Right kidney (tissue), 1 donor: ENCODE data around the gene STAB1.

Source experiments
- DNase-seq: peaks from one replicate; pipeline ENCODE4 v3.0.0-alpha.2; 2016

STAB1 gene

DNA sequence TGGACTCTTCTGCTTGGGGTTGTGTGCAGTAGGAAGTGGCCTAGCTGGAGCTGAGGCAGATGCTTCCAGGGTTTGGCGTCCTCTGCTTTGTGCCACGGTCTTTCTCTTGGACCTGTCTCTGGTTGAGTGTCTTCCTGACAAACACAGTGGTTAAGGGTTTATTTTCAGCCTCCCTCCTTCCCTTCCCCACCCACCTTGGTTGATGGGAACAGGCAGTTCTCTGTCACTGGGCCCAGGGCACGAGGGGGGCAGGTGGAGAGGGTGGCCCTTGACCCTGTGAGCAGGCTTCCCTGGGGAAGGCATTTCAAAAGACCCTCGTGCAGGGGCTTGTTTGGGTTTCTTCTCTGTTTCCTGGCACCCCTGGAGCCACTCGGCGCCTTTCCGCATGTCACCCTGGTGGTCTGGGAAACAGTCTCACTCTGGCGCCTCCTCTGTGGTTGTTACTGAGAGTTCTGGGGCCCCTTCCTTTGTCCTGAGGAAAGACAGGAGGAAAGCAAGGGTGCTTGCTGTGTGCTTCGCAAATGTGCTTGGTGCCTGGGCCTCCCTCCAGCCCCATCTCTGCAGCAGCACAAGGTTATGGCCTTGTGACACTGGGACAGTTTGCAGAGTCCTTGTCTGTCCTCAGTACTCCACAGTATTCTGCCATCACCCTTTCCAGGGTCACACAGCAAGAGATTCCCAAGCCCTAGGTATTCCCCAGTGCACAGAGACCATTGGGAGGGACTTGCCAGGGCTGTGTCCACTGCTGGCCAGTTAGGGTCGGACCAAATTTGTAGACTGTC lies 10.3 kb upstream of the STAB1 start:
- DNase-seq, result no peak

- no peak for DNase-seq
These were observed 7.9 kb upstream of the STAB1 start for GRCh38 chr3:52487050-52487787.

- DNase-seq, result no peak
These were observed 7.1 kb upstream of the STAB1 start for GRCh38 chr3:52487788-52488691.

GRCh38 chr3:52488746-52489145 lies 6.4 kb upstream of the STAB1 start:
- DNase-seq, result no peak

DNA sequence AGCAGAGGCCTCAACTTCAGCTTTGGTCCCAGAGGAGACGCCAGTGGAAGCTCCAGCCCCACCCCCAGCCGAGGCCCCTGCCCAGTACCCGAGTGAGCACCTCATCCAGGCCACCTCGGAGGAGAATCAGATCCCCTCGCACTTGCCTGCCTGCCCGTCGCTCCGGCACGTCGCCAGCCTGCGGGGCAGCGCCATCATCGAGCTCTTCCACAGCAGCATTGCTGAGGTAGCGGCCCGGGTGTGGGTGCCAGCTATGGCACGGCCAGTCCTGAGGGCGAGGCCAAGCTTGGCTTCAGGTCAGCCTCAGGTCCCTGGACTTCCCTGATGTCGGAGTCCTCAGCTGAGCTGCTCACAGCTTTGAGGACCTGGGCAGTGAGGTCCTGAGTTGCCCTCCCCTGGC lies 5.7 kb upstream of the STAB1 start:
- no peak for DNase-seq

DNA sequence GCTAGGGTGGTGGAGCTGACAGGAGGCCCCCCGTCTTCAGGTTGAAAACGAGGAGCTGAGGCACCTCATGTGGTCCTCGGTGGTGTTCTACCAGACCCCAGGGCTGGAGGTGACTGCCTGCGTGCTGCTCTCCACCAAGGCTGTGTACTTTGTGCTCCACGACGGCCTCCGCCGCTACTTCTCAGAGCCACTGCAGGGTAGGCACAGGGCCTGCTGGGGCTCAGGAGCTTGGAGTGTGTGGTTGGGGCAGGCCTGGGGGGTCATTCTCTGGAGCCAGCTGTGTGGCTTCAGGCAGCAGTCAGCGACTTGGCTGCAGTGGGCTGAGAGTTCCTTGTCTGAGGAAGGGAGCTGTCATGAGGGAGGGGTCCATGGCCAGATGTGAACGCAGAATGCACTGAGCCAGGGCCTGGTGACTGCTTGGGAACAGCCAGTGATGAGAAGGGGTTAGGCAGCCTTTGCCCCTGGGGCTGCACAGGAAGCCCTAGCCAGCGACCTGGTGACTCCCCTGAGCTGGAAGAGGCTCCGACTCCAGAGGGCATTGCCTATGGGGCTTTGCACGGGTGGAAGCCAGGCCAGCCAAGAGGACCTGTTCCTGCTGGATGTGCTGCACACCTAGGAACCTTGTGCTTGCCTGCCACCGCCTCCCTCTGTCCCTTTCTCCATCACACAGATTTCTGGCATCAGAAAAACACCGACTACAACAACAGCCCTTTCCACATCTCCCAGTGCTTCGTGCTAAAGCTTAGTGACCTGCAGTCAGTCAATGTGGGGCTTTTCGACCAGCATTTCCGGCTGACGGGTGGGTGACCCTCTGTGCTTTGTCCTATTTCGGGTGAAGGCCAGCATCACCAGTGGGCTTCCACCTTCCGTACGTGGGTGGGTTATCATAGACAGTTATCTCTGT lies 4.9 kb upstream of the STAB1 start:
- no peak for DNase-seq

- DNase-seq, result no peak
These were observed 4.1 kb upstream of the STAB1 start for GRCh38 chr3:52490939-52491526.

DNA sequence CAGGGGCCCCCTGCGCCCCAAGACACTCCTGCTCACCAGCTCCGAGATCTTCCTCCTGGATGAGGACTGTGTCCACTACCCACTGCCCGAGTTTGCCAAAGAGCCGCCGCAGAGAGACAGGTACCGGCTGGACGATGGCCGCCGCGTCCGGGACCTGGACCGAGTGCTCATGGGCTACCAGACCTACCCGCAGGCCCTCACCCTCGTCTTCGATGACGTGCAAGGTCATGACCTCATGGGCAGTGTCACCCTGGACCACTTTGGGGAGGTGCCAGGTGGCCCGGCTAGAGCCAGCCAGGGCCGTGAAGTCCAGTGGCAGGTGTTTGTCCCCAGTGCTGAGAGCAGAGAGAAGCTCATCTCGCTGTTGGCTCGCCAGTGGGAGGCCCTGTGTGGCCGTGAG lies 3.1 kb upstream of the STAB1 start:
- DNase-seq, result no peak

DNA sequence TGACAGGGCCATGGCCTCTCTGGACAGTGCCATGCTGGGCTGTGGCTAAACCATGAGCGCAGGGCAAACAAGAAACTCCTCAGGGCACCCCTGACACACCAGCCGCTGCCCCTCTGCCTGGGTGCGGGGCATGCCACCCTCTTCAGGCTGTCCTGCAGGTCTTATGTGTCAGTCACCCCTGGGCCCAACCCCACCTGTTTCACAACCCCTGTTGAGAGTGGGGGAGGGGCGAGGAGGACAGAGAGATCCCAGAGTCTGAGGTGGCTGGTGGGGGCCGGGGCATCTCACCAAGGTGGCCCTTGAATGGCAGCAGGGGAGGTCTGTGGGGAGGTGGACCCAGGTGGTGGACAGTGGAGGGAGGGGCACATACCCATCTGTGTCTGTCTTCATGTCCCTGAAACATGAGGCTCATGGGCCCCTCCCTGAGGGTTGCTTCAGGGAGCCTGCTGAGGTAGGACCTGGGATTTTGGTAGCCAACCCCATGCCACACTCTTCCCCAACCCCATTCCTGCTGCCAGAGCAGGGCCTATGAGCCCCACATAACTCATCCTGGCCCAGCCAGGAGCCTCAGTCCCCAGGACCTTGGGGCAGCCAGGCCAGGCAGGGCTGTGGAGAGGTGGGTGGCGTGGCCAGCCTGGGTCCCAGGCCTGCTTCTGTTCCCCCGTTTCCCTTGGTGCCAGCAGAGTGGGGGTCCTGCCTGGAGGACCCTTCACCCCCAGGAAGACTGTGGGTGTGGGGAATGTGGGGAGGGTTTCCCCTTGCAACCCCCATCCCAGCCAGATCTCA lies 1.7 kb upstream of the STAB1 start:
- no peak for DNase-seq

DNA sequence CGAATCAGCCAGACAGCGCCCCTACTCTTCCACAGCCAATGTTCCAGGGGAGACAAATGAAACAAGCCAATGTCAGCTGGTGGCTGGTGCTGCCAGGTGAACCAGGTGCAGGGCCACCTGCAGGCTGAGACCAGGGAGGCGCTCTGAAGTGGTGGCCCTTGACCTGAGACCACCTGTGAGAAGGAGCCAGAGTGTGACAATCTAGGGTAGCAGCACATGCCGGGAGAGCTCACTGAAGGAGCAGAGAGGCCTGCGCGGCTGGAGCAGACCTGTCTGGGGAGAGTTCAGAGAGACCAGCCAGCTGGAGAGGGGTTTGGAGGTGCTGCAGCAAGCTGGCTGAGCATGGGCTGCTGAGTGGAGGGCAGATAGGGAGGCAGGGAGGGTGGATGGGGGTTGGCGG lies 693 bp upstream of the STAB1 start:
- no peak for DNase-seq

DNA sequence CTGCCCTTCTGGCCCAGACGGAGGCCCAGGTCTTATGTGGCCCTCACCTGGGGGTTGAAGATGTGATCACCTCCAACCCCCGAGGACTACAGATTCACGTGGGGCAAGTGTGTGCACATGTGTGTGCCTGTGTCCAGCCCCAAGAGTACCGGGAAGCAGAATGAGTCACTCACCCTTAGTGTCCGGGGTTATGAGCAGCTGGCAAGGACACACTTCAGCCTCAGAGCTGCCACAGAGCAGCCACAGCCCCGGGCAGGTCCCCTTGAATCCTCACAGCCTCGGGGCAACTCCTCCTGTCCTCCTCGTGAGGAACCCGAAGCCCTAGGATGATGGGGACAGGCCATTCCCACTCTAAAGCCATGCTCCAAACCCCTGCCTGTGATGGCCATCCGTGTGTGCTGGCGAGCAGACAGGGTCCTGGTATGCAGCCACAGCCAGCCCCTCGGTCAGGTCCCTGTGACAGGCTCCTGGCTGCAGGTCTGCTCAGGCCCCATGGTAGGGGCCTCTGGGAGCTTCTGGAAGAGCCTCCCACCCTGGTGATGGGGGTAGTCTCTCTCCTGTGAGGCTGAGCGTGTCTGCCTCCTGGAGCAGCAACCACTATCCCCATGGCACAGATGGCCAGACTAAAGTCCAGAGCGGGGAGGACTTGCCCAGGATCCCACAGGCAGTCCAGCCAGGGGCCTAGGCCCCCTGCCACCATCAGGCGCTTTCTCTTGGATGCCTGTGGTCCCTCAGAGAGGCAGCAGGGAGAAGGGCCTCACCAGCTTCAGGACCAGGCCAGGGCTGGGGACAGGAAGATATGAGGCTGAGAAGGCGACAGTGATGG lies 852 bp downstream of the STAB1 start:
- no peak for DNase-seq

DNA sequence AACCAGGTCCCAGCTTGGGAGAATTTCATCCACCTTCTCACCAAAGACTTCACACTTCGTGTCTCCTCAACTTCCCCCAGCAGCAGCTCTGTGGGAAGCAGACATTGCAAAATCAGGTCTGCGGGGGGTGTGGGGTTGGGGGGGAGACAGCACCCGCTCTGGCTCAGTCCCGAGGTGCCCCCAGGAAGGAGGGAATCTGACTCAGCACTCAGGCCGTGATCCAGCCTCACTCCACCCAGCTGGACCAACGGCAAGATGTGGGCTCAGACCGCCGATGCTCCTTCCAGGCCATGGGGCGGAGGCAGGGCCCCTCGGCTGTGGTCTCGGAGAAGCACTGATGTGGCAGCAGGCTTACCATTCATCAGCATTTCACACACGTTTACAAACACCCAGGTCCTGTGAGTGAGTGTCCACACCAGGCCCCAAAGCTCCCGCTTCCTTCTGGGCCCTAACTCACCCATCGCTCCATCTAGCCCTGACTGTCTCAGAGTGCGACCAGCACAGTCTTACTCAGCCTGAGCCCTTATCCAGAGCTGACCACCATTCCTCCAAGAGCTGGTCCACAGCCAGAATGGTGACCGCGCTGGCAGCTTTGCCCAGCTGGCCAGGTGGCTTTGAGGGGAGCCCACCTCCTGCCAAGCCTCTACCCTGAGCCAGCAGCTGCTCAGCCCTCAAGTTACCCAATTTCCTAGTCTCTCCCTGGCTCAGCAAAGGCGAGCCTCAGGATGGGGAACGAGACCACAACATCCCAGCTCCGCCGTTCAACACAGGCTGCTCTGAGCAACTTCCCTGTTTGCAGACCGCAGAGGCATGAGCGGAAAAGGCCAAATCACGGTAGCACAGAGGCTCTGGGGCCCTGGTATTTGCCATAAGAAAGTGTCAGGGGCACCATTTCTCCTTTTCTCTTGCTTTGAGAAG lies 3.3 kb downstream of the STAB1 start:
- no peak for DNase-seq

- no peak for DNase-seq
These were observed 5.9 kb downstream of the STAB1 start for GRCh38 chr3:52501046-52501445.

DNA sequence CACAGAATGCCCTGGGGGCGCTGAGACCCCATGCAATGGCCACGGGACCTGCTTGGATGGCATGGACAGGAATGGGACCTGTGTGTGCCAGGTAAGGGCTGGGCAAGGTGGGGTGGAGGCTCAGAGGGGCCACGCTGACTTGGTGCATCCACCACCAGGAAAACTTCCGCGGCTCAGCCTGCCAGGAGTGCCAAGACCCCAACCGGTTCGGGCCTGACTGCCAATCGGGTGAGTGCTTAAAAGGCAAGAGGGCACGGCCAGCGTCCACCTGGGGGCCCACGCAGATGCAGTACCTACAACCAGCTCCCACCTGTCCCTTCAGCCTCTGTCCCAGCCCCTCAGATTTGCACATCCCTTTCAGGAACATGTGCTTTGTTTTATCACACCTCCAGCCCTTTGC lies 6.9 kb downstream of the STAB1 start:
- no peak for DNase-seq

DNA sequence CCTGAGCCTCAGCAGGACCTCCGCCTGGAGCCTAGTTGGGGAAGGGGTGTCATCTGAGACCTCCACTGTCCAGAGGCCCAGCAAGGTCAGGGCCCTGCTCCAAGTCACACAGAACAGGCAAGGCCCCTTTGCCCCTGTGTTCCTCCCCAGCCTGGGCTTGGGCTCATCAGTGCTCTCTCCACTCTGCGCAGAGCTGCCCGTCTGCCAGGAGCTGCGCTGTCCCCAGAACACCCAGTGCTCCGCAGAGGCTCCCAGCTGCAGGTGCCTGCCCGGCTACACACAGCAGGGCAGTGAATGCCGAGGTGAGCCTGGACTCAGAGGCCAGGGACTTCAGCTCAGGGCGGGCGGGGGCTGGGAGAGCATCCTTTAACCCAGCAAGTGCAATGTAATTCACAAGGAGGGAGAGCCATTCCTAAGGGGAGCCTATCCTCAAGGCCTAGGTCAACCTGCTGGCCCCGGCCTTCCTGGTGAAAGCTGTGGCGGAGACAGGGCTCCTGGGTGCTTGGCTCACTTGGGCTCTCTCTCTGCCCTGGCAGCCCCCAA lies 7.7 kb downstream of the STAB1 start:
- no peak for DNase-seq

DNA sequence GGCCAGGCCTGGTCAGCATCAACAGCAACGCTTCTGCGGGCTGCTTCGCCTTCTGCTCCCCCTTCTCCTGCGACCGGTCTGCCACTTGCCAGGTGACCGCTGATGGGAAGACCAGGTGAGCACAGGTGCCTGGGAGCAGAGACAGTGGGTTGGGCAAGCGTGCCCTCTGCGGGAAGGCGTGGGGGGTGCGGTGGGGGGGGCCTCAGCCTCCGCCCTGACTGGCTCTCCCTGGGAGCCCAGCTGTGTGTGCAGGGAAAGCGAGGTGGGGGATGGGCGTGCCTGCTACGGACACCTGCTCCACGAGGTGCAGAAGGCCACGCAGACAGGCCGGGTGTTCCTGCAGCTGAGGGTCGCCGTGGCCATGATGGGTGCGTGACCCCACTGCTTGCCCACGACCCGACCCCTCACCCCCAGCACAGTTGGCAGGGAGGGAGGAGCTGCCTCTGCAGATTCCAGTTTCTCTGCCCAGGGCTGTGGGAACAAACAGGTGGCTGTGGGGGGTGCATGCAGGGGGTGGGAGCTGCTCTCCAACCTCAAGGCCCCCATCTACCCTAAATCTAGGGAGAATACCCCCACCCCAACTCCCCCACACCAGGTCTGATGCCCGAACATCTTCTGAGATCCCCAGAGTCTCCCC lies 8.8 kb downstream of the STAB1 start:
- no peak for DNase-seq

- DNase-seq, result no peak
These were observed 9.8 kb downstream of the STAB1 start for GRCh38 chr3:52504977-52505376.
